ENCODE results near the gene FBXO42. TPM values are rescaled to one million over a fixed set of nuclear protein-coding genes. Genes with fewer than 3 reads are reported as not detected.
A peak's percentile ranks its signal among the peaks of the same experiment; 100 is the strongest.

FBXO42 gene
- total RNA-seq, 1 experiment from 2014 or later, result 11.3 TPM

DNA sequence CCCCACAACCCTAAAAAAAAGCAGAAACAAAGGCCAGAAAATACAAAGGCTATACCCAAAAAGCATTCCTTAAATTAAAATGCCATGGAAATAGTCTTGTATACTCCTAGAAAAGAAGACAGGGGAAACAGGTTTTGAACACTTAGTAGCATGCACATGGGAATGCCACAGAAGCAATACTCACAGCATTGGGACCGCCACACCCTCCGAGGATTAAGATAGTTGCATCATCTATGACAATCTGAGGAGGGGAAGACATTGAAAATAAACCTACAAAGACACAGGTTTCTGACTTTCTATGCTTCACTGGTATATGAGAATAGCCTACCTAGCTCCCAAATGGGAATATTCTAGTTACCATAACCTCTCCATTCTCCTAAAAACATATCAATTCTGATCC is 99.4 kb downstream of the FBXO42 start:
- H3K4me1 Mint-ChIP-seq (ENCODE audit: low read depth, unreplicated experiment), result no peaks in the 10 kb centered on the region
- no peak for DNase-seq
- POLR2A ChIA-PET, result no interaction called here
- Histone ChIP-seq H3K4me3 (ENCODE audit: low read depth, low read length) (no peak overlapping the region), H3K27me3 (replicated peaks; ENCODE audit: control insufficient read depth, insufficient read depth, low read length) (no peaks in the 10 kb centered on the region), H3K36me3 (ENCODE audit: control insufficient read depth, insufficient read depth, low read length) (peaks cover 2% of the 10 kb centered on the region; the same call in 1 of the 2 replicates), H3K9me3 (no peaks in the 10 kb centered on the region), H3K4me1 (no peaks in the 10 kb centered on the region)
- no peaks in the 10 kb centered on the region for H3K27me3 Mint-ChIP-seq (ENCODE audit: insufficient read depth, unreplicated experiment)
- intact Hi-C loops (cut with micrococcal nuclease; ENCODE audit: unreplicated experiment), result no loop called here
- BruUV-seq (replicated peaks), result no TSS peak
- CTCF ChIA-PET, result no interaction called here
- no peaks in the 10 kb centered on the region for H3K9me3 Mint-ChIP-seq (ENCODE audit: unreplicated experiment)
- H3K27ac Mint-ChIP-seq (ENCODE audit: unreplicated experiment), result no peak overlapping the region
- H3K36me3 Mint-ChIP-seq (ENCODE audit: insufficient read depth, unreplicated experiment), result peaks cover 26% of the 10 kb centered on the region
- H3K4me3 Mint-ChIP-seq (ENCODE audit: unreplicated experiment), result no peak overlapping the region
- TF ChIP-seq, protein P1, sequence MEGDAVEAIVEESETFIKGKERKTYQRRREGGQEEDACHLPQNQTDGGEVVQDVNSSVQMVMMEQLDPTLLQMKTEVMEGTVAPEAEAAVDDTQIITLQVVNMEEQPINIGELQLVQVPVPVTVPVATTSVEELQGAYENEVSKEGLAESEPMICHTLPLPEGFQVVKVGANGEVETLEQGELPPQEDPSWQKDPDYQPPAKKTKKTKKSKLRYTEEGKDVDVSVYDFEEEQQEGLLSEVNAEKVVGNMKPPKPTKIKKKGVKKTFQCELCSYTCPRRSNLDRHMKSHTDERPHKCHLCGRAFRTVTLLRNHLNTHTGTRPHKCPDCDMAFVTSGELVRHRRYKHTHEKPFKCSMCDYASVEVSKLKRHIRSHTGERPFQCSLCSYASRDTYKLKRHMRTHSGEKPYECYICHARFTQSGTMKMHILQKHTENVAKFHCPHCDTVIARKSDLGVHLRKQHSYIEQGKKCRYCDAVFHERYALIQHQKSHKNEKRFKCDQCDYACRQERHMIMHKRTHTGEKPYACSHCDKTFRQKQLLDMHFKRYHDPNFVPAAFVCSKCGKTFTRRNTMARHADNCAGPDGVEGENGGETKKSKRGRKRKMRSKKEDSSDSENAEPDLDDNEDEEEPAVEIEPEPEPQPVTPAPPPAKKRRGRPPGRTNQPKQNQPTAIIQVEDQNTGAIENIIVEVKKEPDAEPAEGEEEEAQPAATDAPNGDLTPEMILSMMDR (IDR thresholded peaks at IDR 0.05; ENCODE audit: insufficient read depth in 1 of 2, low read depth in 1 of 2, low read length in 1 of 2, severe bottlenecking in 1 of 2, unreplicated experiment in 1 of 2), result no peak

GRCh38 chr1:16251381-16251780 is 100.9 kb downstream of the FBXO42 start:
- H3K4me3 ChIP-seq (ENCODE audit: low read depth, low read length), result no peak overlapping the region
- no peaks in the 10 kb centered on the region for H3K27me3 ChIP-seq (replicated peaks; ENCODE audit: control insufficient read depth, insufficient read depth, low read length)
- ChIA-PET POLR2A (no interaction called here), CTCF (no interaction called here)
- Mint-ChIP-seq H3K27me3 (ENCODE audit: insufficient read depth, unreplicated experiment) (no peaks in the 10 kb centered on the region), H3K36me3 (ENCODE audit: insufficient read depth, unreplicated experiment) (peaks cover 38% of the 10 kb centered on the region), H3K4me3 (ENCODE audit: unreplicated experiment) (no peak overlapping the region), H3K9me3 (ENCODE audit: unreplicated experiment) (no peaks in the 10 kb centered on the region), H3K4me1 (ENCODE audit: low read depth, unreplicated experiment) (no peaks in the 10 kb centered on the region), H3K27ac (ENCODE audit: unreplicated experiment) (no peak overlapping the region)
- BruUV-seq (replicated peaks), result no TSS peak
- TF ChIP-seq, protein P1 (IDR thresholded peaks at IDR 0.05; ENCODE audit: insufficient read depth in 1 of 2, low read depth in 1 of 2, low read length in 1 of 2, severe bottlenecking in 1 of 2, unreplicated experiment in 1 of 2), result no peak
- DNase-seq, result no peak
- no peaks in the 10 kb centered on the region for H3K4me1 ChIP-seq
- intact Hi-C loops (cut with micrococcal nuclease; ENCODE audit: unreplicated experiment), result no loop called here
- no peaks in the 10 kb centered on the region for H3K9me3 ChIP-seq
- H3K36me3 ChIP-seq (ENCODE audit: control insufficient read depth, insufficient read depth, low read length), result peaks cover 2% of the 10 kb centered on the region; the same call in 1 of the 2 replicates

DNA sequence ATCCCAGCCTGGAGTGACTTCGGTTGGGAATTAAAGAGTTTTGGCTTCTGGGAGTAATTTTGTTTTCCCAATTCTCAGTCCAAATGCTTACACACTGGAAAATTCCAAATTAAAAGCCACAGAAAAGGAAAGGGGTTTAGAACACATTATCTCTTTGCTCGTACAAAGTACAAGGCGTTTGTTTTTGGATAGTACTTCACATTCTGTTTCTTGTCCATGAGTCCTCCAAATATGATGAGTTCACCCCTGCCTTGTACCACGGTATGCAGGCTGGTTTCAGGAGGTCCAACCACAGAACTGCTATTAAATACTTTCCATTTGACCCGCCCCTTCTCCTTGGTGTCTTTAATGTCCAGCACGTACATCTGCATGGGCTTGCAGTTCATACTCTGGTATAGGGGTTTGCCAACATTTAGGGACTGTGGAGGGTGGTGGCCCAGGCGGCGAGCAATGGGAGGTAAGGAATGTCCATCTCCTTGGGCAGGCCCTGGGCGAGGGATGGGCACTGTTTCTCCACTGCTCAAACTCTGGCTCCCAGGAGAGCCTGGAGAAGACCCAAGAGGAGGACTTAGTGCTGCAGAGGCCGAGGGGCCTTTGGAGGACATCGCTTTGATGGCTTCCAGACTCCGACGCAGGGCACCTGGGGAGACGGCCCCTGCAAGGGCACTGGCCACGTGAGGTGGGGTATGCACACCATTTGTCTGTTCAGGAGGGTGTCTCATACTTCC is 101.6 kb downstream of the FBXO42 start:
- no peaks in the 10 kb centered on the region for H3K9me3 Mint-ChIP-seq (ENCODE audit: unreplicated experiment)
- no peaks in the 10 kb centered on the region for H3K4me1 Mint-ChIP-seq (ENCODE audit: low read depth, unreplicated experiment)
- Histone ChIP-seq H3K4me1 (no peaks in the 10 kb centered on the region), H3K4me3 (ENCODE audit: low read depth, low read length) (no peak overlapping the region), H3K9me3 (no peaks in the 10 kb centered on the region), H3K27me3 (replicated peaks; ENCODE audit: control insufficient read depth, insufficient read depth, low read length) (no peaks in the 10 kb centered on the region), H3K36me3 (ENCODE audit: control insufficient read depth, insufficient read depth, low read length) (peaks cover 2% of the 10 kb centered on the region; the same call in 1 of the 2 replicates)
- H3K27me3 Mint-ChIP-seq (ENCODE audit: insufficient read depth, unreplicated experiment), result no peaks in the 10 kb centered on the region
- no peak overlapping the region for H3K4me3 Mint-ChIP-seq (ENCODE audit: unreplicated experiment)
- H3K36me3 Mint-ChIP-seq (ENCODE audit: insufficient read depth, unreplicated experiment), result peaks cover 38% of the 10 kb centered on the region
- TF ChIP-seq, protein P1 (IDR thresholded peaks at IDR 0.05; ENCODE audit: insufficient read depth in 1 of 2, low read depth in 1 of 2, low read length in 1 of 2, severe bottlenecking in 1 of 2, unreplicated experiment in 1 of 2), result no peak
- CTCF ChIA-PET, result no interaction called here
- BruUV-seq (replicated peaks), result TSS peak; percentile 15
- DNase-seq, result no peak
- intact Hi-C loops (cut with micrococcal nuclease; ENCODE audit: unreplicated experiment), result no loop called here
- POLR2A ChIA-PET, result no interaction called here
- H3K27ac Mint-ChIP-seq (ENCODE audit: unreplicated experiment), result no peak overlapping the region

Data from Caco-2 (cell line).